Activated CD4-positive, alpha-beta T cell treated with anti-CD3 and anti-CD28 coated beads for 24 hours (primary cell): Measurements from ENCODE around the gene NABP1.

Experiments
- DNase-seq, 2 donors: peaks; one replicate each; pipeline ENCODE4 v3.0.0-alpha.2; 2020; ENCODE audit warnings: low read depth in 2 of 2

The NABP1 gene

DNA sequence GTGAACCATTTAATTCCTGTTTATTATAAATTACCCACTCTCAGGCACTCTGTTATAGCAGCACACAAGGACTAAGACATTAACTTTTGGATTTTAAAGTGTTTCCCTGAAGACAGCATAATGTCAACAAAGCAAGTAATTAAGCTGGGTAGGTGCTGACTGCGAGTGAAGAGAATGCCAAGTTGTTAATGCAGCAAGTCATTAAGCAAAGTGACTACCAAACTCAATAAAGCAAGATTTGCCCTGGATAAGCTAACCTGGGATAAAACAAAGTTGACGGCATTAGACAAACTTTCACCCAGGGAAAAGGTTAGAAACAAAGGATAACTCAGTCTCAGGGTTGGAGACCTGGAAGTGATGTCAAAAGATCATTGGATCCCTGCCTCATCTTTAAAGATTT lies 28.4 kb upstream of the NABP1 start:
- DNase-seq, result no peak

DNA sequence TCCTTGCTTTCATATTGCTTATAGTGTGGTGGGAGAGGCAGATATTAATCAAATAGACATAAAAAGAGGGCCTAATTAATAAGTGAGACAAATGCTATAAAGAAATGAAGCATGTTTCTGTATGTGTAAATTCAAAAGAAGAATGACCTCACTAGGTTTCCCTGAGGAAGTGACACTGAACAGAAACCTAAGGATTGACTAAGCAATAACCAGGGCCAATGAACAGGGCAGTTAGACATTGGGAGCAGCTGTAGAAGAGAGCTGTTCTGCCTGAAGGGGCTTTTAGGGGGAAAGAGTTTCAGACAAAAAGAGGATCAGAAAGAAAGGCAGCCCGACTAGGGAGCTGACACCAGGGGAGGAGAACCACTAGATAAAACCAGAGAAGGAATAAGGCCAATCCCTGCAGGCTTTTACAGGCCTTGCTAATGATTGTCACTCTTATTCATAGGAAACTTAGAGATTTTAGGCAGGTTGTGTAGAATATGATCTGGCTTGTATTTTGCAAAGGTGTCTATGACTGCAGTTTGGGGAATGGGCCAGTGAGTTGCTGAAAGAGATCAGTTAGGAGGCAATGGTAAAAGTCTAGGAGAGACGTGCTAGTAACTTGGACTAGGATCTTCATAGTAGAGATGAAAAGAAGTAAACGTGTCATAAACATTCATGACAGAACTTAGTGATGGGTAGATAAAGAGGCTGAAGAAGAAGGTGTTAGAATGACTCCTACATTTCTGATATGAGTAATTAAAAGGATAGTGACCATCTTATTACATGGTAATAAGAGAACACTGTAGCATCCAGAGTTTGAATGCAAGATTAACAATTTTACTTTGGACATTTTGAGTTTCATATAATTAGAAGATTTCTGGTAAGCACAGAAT lies 26.8 kb upstream of the NABP1 start:
- no peak for DNase-seq

DNA sequence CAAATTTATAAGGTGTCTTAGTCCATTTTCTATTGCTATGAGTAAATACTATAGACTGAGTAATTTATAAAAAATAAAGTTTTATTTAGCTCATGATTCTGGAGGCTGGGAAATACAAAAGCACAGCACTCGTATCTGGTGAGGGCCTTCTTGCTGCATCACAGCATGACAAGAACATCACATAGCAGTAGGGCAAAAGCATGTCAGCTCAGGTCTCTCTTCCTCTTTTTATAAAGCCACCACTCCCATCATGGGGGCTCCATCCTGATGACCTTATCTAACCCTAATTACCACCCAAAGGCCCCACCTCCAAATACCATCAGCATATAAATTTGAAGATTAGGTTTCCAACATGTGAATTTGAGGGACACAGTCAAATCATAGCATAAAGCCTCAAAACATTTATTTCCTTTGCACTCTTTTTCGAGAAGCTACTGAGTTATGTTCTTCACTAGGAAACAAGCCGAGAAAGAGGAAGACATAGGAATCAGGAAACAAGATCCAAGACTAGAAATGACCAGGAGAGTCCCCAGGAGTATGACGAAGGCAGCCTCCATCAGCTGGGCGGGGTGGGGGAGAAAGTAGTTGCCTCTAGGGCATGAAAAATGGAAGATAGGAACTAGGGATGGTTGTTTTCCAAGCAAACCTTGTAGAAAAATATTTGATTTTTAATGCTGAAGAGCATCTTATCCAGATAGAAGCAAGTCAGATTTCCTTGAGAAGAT lies 24.1 kb upstream of the NABP1 start:
- DNase-seq, result no peak

DNA sequence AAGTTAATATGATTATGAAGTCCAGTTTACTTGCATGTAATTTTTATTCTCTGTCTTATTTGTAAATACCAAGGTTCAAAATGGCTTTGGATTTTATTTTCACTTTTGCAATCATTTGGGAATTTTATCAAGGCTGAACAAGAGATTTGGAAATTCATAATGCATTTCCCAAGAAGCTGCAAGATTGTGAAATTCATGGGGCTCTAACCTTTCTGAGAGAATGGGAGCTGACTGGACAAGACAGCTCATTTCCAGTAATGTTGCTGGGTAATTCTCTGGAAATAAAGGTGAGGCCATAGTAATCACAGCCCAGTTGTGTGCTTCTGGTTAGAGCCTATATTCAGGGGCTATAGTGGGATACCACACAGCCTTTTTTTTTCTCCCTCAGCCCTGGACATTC lies 21.5 kb upstream of the NABP1 start:
- DNase-seq, result no peak

- DNase-seq, result no peak
Measured at GRCh38 chr2:191656792-191657191, 21.1 kb upstream of the NABP1 start.

DNA sequence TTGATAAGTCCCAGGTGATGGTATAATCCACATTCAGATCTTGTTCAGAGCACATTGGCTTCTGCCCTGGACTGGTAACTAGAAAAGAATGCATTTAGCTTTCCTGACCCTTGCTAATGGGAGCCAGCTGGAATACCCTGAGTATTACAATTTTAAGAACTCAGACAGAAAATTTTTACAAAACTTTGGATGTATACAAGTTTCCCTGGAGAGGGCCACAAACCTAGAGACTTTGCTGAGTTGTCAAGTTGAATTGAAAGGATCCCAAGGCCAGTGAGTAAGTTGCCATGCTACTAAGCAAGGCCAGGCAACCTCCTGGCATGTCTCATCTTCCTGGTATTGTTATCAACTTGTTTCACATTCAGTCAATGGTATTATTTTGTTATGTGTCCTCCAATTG lies 20.0 kb upstream of the NABP1 start:
- no peak for DNase-seq

GRCh38 chr2:191659198-191659597 lies 18.7 kb upstream of the NABP1 start:
- no peak for DNase-seq

GRCh38 chr2:191660575-191660974 lies 17.4 kb upstream of the NABP1 start:
- no peak for DNase-seq

- no peak for DNase-seq
Measured at GRCh38 chr2:191661097-191661924, 16.6 kb upstream of the NABP1 start.

GRCh38 chr2:191664823-191665677 lies 12.9 kb upstream of the NABP1 start:
- no peak for DNase-seq

DNA sequence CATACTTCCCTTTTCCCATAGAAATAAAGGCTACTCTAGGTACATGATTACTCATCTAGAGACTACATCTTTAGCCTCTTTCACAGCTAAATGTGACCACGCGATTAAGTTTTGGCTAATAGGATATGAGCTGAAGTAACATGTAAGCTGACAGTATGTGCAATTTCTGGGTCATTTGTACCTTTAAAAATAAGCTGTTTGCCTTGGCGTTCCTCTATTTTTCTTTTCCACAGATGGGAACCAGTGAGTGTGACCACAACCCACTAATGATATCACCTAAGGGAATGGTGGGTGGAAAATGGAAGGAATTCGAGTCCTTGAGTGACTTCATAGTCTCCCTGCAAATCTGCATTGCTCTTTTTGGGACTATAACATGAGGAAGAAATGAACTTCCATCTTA lies 11.7 kb upstream of the NABP1 start:
- no peak for DNase-seq

DNA sequence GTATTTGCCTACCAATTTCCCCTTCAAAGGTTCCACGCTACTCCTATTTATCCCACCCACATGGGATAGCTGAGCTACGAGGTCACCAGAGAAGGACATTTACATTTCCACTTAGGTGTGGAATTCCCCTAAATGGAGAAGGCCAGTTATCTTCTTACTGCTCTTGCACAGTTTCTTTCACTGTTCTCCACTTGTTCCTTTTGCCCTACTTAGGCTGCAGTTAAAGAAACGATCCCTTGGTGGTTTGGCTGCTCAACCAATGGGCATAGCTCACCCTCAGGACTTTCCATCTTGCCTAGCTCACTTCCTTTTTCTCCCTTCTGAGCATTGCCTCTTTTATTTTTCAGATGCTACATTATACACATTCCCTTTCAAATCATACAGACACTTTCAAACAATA lies 11.2 kb upstream of the NABP1 start:
- no peak for DNase-seq

- no peak for DNase-seq
Measured at GRCh38 chr2:191670076-191670475, 7.9 kb upstream of the NABP1 start.

DNA sequence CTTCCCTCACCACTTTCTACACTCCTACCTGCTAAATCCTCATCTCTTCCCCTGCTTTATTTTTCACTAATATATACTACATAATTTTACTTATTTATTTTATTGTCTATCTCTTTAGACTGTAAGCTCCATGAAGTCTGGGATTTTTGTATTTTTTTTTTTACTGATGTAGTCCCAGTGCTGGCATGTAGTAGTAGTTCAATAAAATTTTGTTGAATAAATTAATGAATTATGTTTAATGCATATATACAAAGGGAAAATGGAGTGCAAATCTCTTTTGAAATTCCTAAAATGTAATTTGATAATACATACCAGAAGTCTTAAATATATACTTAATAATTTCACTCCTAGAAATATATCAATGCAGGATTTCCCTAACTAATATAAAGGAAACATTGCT lies 7.1 kb upstream of the NABP1 start:
- DNase-seq, result no peak

DNA sequence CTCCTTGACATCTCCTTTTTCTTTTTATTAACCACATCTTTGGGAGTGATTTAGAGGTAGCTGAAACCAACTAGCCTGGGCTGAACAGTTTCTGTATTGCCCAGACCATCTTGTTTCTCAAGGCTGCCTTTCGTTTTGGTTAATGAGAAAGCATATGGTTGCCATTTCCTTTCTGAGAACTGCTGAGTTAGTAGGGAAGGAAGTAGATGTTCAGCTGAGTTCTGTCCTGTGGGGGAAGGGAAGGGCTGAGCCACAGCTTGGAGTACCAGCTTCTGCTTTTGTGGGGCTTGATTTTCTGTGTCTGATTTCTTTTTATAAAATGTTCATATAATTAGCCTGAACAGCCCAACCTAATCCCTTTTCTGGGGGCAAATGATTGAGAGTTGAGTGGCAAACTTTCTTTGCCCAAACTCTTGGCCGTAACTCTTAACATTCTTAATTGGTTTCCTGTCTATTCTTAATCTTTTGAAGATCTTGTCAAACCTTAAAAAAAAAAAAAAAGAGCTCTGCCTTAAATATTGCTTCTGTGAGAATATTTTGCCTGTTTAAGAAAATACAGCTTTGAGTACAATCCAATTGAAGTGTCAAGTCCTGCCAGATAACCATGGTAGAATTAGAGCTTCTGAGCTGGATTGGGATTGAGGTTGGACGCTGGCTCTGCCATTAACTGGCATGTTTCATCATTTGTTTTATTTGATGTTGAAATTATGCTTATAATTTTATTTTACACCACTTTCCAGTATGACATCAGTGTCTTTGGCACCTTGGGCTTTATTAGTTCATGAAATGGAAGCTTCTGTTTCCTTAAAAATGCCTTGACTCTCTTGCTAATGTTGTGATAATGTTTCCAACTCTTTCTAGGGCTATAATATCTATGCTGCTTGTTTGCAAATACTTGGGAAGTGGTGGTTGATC lies 1.9 kb upstream of the NABP1 start:
- peak; percentile 28 to 35 for DNase-seq

GRCh38 chr2:191676790-191677645 lies 918 bp upstream of the NABP1 start:
- peak; percentile 16 to 29 for DNase-seq

DNA sequence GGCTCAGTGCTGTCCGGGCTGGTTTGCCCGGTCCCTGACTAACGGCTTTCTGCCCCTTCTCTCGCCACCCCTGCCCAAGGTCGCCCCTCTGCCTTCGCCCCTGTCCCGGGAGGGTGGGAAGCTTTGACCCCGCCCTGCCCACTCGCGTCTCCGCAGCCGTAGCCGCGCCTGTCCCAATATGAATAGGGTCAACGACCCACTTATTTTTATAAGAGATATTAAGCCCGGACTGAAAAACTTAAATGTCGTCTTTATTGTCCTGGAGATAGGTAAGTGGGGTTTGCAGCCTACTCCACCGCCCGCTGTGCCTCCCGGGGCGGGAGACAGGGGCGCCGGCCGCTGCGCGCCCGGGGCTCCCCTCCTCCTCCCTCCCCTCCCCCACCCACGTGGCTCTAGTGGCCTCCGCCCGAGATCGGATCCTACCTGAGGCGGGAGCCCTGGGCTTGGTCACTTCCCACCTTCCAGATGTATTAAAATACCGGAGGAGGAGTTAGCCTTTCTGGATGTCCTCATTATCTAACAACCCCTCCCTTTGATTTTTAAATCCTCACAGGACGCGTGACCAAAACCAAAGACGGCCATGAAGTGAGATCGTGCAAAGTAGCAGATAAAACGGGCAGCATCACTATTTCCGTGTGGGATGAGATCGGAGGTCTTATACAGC lies 633 bp downstream of the NABP1 start:
- DNase-seq, result peak; percentile 58 to 66

DNA sequence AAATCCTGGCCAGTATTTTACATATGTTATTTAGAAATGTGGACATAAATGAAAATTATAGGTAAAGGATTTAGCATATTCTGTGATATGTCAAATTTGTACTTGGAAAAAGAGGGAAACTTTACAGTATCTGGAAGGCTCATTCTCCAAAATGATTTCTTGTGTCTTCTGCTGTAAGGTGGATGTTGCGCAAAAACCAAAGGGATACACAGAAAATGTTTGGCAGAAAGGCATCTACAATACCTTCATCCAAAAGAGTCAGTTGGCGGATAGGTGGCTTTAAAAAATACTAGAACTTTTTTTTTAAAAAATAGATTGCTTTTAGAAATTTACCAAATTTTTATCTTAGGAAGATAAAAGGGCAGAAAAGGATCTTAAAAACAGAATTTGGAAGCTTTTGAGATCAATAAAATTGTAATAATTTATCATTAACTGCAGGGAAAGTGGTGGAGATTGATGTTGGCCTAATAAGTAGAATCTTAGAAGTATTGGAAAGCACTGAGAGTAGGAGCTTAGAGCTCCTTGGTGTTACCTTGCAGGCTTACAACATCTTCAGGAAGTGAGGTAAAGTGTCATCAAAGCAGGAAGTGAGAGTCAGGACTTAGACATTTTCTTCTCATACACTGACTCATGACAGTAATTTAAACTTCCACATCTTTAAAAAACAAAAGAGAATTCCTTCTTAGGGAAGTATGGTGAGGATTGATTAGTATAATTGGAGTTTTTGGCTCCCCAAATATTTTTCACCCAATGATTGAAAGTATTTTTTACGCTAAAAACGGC lies 2.1 kb downstream of the NABP1 start:
- DNase-seq, result no peak
